Type B pancreatic cell (in vitro differentiated cells): Measurements from ENCODE around the gene TNS3. TPM values are rescaled to one million over a fixed set of nuclear protein-coding genes. Genes with fewer than 3 reads are reported as not detected.
A peak's percentile ranks its signal among the peaks of the same experiment; 100 is the strongest.

Source experiments
- DNase-seq: peaks from one replicate; pipeline ENCODE4 v3.0.0; 2021; ENCODE audit warnings: mixed read lengths; ENCODE audit not compliant: unreplicated experiment; ENCODE audit errors: extremely low spot score
- H3K27ac Mint-ChIP-seq: 2 replicates; pipeline ENCODE4 v1.8.0; 2021; ENCODE audit warnings: mild to moderate bottlenecking, mixed read lengths
- H3K27me3 Mint-ChIP-seq: 2 replicates; pipeline ENCODE4 v1.8.0; 2021; ENCODE audit warnings: mixed read lengths
- H3K36me3 Mint-ChIP-seq: 2 replicates; pipeline ENCODE4 v1.8.0; 2021; ENCODE audit warnings: mixed read lengths
- H3K4me1 Mint-ChIP-seq: one replicate; pipeline ENCODE4 v1.8.0; 2021; ENCODE audit warnings: mixed read lengths; ENCODE audit not compliant: unreplicated experiment
- H3K4me3 Mint-ChIP-seq: 2 replicates; pipeline ENCODE4 v1.8.0; 2021; ENCODE audit warnings: mild to moderate bottlenecking, mixed read lengths
- H3K9me3 Mint-ChIP-seq: 2 replicates; pipeline ENCODE4 v1.8.0; 2021; ENCODE audit warnings: mixed read lengths
- total RNA-seq: library from RNA; stranded (reverse); gene quantifications from 2 replicates; pipeline ENCODE4 v1.2.1, GENCODE V29; 2021; ENCODE audit warnings: low replicate concordance
- TF ChIP-seq, protein P1 (sequence below): fragments of 200-600 bp; sonication (generic); conservative IDR thresholded peaks from 2 replicates; pipeline ENCODE4 v1.5.0; 2021; ENCODE audit warnings: antibody characterized with exemption, mild to moderate bottlenecking

The TNS3 gene
- total RNA-seq, 1 donor from 2014 or later, result 138 TPM

DNA sequence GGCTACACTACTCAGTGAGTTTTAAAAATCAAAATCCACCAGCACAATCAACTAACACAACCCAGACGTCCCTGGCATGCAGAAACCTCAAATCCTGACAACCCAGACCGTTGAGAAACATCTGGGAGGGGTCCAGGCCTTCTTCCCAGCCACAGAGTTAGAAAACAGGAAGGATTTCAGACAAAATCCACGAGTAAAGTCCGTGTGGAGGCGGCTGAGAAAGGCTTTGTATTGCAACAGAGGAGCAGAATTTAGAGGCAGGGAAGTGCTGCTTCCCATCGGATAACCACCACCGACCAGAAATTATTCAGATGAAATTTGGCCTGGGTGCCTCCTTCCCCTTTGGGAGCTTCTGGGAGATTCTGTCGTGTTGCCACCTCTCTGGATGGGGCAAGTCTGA, 61.5 kb downstream of the TNS3 start:
- H3K4me3 Mint-ChIP-seq, result no peak overlapping the region
- TF ChIP-seq, protein P1, sequence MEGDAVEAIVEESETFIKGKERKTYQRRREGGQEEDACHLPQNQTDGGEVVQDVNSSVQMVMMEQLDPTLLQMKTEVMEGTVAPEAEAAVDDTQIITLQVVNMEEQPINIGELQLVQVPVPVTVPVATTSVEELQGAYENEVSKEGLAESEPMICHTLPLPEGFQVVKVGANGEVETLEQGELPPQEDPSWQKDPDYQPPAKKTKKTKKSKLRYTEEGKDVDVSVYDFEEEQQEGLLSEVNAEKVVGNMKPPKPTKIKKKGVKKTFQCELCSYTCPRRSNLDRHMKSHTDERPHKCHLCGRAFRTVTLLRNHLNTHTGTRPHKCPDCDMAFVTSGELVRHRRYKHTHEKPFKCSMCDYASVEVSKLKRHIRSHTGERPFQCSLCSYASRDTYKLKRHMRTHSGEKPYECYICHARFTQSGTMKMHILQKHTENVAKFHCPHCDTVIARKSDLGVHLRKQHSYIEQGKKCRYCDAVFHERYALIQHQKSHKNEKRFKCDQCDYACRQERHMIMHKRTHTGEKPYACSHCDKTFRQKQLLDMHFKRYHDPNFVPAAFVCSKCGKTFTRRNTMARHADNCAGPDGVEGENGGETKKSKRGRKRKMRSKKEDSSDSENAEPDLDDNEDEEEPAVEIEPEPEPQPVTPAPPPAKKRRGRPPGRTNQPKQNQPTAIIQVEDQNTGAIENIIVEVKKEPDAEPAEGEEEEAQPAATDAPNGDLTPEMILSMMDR, result no peak
- H3K36me3 Mint-ChIP-seq, result peaks cover 39% of the 10 kb centered on the region

DNA sequence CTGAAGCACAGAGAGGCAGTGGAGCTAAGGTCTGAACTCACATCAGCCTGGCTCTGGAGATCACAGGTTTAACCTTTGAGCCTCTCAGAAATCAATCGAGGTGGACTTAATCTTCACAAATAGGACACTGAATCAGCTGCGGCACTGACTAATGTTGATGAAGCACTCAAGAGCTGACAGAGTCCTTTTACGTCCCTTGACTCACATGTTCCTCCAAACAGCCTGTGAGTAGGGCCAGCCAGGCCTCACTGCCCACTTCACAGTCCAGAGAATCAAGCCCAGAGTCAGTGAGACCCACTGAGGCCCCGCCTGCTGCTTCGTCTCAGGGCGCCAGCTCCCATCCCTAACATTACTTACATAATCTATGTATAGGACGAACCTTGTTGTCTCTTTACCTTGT, 63.1 kb downstream of the TNS3 start:
- no peaks in the 10 kb centered on the region for H3K27me3 Mint-ChIP-seq
- peak overlapping the region; percentile 55 for H3K27ac Mint-ChIP-seq
- no peak for DNase-seq
- peaks cover 38% of the 10 kb centered on the region for H3K36me3 Mint-ChIP-seq
- TF ChIP-seq, protein P1, result no peak
- H3K9me3 Mint-ChIP-seq, result no peaks in the 10 kb centered on the region
- no peak overlapping the region for H3K4me3 Mint-ChIP-seq
- H3K4me1 Mint-ChIP-seq, result peaks cover 31% of the 10 kb centered on the region

More for the DNA sequence above, 61.5 kb downstream of the TNS3 start:
- Mint-ChIP-seq H3K27ac (no peak overlapping the region), H3K9me3 (no peaks in the 10 kb centered on the region), H3K4me1 (peaks cover 31% of the 10 kb centered on the region), H3K27me3 (no peaks in the 10 kb centered on the region)
- no peak for DNase-seq

DNA sequence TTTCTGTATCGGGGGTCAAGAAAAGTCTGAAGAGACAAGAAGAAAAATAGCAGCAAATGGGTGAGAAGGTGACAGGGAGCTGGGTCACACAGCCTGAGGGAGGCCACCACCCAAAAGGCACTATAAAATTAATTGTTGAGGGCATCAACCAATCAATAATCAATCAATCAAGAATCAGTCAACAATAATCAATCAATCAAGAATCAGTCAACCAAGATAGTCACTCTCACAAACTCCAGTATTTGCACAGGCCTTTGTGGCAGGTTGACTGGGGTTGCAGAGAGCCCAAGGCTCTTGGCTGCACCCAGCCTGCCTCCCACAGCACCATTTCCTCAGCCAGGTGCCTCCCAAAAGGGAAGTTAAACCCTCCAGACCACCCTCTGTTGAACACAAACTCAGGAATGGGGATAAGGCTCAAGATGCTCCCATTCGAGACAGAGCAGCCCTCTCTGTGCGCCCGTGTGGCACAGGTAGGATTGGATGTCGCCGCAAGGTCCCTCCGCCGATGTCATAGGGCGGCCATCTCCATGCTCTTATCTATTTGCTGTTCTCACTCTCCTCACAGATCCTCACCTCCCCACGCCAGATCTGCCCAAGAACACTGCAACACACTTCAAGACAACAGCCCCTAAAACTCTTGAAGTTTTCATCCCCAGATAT, 64.0 kb downstream of the TNS3 start:
- Mint-ChIP-seq H3K4me3 (no peak overlapping the region), H3K36me3 (peaks cover 30% of the 10 kb centered on the region), H3K27me3 (no peaks in the 10 kb centered on the region), H3K9me3 (no peaks in the 10 kb centered on the region), H3K4me1 (peaks cover 31% of the 10 kb centered on the region), H3K27ac (peak overlapping the region; percentile 44)
- TF ChIP-seq, protein P1, result no peak
- no peak for DNase-seq

- Mint-ChIP-seq H3K9me3 (no peaks in the 10 kb centered on the region), H3K4me1 (peaks cover 35% of the 10 kb centered on the region), H3K27ac (no peak overlapping the region), H3K27me3 (no peaks in the 10 kb centered on the region), H3K36me3 (peaks cover 25% of the 10 kb centered on the region), H3K4me3 (no peak overlapping the region)
- no peak for DNase-seq
- TF ChIP-seq, protein P1, result no peak
Measured at GRCh38 chr7:47516985-47517600, 64.8 kb downstream of the TNS3 start.

- no peaks in the 10 kb centered on the region for H3K27me3 Mint-ChIP-seq
- DNase-seq, result no peak
- H3K4me3 Mint-ChIP-seq, result no peak overlapping the region
- TF ChIP-seq, protein P1, result no peak
- no peak overlapping the region for H3K27ac Mint-ChIP-seq
- peaks cover 21% of the 10 kb centered on the region for H3K36me3 Mint-ChIP-seq
- no peaks in the 10 kb centered on the region for H3K9me3 Mint-ChIP-seq
- H3K4me1 Mint-ChIP-seq, result peaks cover 32% of the 10 kb centered on the region
Measured at GRCh38 chr7:47516386-47516785, 65.5 kb downstream of the TNS3 start.
